Activated CD8-positive, alpha-beta memory T cell treated with anti-CD3 and anti-CD28 coated beads for 24 hours (primary cell): ENCODE measurements around the gene CLDN6.

ENCODE experiments used
- DNase-seq: peaks from one replicate; pipeline ENCODE4 v3.0.0-alpha.2; 2020

The CLDN6 gene

DNA sequence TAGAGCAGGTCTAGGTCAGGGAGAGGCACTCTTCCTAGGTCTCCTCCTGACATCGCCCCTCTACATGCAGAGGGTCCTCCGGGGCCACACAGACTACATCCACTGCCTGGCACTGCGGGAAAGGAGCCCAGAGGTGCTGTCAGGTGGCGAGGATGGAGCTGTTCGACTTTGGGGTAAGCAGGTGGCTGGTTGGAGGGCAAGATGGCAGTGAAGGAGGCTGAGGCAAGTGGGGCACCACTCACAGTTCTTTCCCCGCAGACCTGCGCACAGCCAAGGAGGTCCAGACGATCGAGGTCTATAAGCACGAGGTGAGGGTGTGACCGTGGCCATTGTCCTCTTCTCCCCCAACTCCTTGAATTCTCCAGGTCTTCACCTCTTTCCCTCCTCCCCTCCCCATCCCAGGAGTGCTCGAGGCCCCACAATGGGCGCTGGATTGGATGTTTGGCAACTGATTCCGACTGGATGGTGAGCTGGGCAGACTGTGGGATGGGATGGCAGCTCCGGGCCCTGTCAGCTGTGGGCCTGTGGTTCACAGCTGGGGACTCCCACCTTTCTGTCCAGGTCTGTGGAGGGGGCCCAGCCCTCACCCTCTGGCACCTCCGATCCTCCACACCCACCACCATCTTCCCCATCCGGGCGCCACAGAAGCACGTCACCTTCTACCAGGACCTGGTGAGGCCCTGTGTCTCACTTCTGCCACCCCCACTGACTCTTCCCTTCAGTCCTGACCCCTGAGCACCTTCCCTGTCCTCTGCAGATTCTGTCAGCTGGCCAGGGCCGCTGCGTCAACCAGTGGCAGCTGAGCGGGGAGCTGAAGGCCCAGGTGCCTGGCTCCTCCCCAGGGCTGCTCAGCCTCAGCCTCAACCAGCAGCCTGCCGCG, 8.9 kb upstream of the CLDN6 start:
- DNase-seq: no peak

DNA sequence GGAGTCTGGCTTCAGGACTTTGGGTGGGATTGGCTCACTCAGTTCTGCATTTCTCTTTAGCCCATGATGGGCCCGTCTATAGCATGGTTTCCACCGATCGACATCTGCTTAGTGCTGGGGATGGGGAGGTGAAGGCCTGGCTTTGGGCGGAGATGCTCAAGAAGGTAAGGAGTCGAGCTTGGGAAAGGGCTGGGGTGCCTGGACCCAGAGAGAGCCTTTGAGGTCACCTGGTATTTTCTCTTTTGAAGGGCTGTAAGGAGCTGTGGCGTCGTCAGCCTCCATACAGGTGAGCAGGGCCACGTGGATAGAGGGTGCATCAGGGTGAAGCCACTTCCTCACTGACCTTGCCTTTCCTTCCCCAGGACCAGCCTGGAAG, 8.0 kb upstream of the CLDN6 start:
- DNase-seq: no peak

DNA sequence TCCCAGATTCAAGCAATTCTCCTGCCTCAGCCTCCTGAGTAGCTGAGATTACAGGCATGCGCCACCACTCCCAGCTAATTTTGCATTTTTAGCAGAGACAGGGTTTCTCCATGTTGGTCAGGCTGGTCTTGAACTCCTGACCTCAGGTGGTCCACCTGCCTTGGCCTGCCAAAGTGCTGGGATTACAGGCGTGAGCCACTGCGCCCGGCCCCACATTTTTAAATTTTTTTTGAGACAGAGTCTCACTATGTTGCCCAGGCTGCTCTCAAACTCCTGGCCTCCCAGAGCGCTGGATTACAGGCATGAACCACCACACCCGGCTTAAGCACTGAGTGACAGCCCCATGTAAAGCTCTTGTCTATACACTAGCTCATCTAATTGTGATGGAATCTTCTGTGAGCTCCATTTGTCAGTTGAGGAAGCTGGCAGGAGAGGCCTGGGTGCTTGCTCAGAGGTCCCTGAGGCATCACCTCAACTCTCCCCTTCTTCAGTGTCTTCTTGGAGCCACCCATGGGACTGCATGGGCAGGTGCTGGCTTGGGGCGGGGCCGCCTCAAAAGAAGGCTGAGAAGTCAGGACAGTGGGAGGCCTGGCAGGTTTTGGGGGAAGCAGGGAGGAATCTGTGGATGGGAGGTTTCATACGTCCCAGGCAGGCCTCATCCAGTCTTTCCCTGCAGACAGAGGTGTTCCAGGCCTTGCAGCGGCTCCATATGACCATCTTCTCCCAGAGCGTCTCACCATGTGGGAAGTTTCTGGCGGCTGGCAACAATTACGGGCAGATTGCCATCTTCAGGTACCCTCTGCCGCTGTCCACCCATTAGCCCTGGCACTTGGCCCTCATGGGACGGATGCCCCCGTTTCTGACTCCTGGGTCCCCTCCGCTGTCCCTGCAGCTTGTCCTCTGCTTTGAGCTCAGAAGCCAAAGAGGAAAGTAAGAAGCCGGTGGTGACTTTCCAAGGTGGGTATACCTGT, 7.3 kb upstream of the CLDN6 start:
- no peak for DNase-seq

DNA sequence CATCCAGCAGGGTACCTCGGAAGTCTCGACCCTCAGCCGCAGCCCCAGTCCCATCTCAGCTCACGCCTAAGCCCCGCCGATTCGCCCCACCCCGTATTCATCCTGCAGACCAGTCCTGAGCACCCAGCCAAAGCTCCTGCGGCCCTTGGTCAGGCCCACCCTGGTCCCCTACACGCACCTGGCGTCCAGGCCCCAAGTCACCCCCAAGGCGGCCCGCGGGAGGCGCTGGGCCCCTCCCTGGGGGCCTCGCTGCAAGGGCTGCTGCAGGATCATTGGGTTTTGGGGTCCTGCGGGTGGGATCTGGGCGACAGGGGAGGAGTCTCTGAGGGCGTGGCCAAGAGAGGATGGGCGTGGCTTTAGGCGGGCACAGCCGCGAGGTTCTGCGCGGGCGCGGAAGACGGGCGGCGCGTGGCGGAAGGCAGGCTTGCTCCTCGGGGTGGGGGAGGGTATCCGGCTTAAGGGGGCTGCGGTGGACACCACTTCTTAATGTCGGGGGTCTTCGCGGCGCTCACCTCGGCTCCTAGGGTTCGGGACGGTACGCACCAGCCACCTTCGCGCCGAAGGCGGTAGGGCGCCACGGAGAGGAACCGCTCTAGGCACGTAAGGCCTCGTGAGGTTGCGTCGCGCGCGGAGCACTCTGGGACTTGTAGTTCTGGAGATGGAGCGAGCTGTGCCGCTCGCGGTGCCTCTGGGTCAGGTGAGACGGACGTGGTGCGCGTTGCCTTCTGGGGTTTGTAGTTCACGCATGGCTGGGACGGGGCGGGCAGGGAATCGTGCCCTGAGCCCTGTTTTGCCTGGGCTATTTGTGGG, 5.9 kb upstream of the CLDN6 start, which contains the start of the genes HCFC1R1 and THOC6:
Gene HCFC1R1, minus strand, starts transcription at position 274 of the 810 bp plus-strand sequence. Its CDS starts 1 bp downstream, at position 273.
Gene THOC6, plus strand, starts transcription at position 367 of the 810 bp plus-strand sequence. Its CDS starts 292 bp downstream, at position 659.
- DNase-seq: peak; percentile 97

DNA sequence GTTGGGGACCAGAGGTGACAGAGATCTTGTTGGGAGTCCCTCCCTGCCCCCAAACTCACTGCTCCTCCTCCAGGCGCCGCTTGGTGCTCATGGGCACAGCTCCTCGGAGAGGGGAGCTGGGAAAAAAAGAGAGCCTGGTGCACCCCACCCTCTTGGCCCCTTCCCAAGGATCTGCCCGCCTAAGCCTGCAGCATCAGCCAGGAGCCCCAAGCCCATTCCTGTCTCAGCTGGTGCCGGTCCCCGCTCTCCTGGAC, 5.4 kb upstream of the CLDN6 start:
- no peak for DNase-seq

DNA sequence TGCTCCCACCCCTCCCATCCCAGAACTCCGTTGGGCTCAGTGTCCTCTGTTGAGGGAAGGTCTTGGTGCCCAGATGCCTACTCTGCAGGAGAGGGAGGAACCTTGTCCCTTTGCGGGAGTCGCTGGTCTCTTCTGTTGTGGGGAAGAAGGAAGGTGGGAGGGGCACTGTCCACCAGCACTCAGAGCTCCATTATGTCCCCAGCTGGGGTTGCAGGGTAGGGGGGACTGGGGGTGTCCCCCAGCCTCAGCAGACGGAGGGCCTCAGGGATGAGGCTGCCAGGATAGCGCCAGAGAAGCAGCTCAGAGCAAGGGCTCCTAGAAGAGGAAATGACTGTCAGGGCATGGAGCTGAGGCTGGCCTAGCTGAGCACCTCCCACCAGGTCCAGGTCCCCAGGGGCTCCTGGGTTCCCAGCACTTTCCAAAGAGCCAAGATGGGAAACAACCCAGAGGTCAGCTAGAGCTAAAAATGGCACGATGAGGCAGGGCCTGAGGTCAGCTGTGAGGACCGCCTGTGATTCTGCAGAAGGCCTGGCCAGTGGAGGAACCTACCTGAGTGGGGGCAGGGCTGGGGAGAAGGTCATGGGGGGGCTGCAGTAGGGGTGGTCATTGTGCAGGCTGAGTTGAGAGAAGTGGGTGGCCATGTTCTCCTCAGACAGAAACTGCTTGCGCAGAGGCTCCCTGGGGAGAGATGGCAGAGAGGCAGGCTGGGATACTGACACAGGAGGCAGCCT, 4.9 kb upstream of the CLDN6 start:
- peak; percentile 75 for DNase-seq

DNA sequence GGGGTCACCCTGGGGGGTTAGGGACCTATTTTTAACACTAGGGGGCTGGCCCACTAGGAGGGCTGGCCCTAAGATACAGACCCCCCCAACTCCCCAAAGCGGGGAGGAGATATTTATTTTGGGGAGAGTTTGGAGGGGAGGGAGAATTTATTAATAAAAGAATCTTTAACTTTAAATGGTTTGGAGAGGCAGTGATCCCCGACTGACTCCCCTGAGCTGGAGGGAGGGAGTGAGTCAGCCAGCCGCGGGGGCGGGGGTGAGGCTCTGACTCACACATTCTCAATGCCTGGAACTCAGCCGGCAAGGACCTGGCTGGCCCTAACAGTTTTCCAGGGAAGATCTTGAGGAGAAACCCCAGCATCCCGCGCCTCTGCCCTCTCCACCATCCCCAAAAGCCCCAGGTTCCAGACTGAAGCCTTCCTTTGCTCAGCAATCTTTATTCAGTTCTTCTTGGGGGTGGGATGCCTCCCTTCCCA, 4.3 kb upstream of the CLDN6 start:
- DNase-seq: peak; percentile 93

DNA sequence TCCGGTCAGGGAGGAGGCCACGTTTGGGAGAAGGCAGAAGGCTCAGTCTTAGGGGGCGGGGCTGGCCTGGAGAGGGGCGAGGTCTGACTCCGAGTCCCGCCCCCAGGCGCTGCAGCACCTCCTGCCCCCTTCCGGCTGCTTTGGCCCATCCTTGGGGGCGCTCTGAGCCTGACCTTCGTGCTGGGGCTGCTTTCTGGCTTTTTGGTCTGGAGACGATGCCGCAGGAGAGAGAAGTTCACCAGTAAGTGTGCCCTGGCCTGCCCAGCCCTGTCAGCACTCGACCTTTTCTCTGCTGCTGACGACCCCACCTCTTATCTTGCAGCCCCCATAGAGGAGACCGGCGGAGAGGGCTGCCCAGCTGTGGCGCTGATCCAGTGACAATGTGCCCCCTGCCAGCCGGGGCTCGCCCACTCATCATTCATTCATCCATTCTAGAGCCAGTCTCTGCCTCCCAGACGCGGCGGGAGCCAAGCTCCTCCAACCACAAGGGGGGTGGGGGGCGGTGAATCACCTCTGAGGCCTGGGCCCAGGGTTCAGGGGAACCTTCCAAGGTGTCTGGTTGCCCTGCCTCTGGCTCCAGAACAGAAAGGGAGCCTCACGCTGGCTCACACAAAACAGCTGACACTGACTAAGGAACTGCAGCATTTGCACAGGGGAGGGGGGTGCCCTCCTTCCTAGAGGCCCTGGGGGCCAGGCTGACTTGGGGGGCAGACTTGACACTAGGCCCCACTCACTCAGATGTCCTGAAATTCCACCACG, 3.6 kb upstream of the CLDN6 start:
- peak; percentile 86 for DNase-seq

DNA sequence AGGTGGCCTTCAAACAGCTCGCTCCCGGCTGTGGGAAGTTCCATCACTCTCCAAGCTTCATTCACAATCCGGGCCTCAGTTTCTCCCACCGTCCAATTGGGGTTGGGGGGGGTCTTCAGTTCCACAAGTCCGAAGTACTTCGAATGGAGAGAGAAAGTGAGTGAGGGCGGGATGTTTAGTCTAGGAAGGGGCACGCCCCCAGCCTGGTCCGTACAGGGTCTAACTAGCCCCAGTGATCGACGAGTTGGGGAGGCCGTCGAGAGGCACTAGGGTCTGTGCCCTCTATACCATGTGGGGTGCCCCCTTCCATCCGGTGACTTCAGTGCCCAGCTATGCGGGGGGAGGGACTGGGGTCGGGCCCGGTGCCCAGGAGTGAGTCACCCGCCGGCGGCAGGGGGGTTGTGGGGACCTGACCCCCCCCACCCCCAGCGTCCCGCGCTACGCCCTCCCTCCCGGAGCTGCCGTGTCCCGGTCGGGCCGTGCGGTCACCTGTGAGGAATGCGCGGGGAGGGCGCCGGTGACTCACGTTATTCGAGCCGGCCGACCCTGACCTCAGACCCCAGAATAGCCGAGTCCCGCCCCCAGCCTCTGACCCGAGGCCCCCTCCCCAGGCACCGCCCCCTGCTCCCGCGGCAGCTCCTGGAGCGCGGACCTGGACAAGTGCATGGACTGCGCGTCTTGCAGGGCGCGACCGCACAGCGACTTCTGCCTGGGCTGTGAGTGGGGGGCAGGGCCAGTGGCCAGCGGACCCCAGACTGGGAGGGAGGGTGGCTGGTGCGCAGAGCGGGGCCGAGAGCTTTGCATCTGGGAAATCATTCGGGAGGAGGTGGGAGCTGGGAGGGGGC, 2.8 kb upstream of the CLDN6 start:
- DNase-seq: peak; percentile 79

DNA sequence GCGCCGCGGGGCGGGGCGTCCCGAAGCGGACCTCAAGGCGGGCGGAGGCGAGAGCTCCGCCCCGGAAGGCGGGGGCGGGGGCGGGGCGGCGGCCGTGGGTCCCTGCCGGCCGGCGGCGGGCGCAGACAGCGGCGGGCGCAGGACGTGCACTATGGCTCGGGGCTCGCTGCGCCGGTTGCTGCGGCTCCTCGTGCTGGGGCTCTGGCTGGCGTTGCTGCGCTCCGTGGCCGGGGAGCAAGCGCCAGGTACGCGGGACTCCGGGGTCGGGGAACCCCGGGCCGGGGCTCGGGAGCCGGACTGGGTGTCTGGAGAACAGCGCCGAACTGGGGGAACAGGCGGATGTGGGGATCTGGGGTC, 2.2 kb upstream of the CLDN6 start, which contains the start of gene TNFRSF12A:
Gene TNFRSF12A, plus strand, starts transcription at position 122 of the 357 bp plus-strand sequence. Its CDS starts 30 bp downstream, at position 152.
- DNase-seq: peak; percentile 86

DNA sequence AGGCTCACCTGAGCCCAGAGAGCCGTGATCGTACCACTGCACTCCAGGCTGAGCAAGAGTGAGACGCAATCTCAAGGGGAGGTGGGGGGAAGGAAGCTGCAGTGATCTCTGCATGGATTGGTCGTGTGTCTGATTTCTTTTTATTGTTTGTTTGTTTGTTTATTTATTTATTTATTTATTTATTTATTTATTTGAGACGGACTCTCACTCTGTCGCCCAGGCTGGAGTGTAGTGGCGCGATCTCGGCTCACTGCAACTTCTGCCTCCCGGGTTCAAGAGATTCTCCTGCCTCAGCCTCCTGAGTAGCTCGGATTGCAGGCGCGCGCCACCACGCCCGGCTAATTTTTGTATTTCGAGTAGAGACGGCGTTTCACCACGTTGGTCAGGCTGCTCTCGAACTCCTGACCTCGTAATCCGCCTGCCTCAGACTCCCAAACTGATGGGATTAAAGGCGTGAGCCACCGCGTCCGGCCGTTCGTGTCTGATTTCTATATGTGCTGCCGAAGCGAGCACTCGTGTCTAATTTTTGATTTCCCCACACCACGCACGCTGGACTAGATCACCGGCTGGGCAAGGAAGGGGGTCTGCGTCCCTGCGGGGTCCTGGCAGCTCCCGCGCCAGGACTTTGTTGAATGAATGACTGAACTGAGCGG, 1.7 kb upstream of the CLDN6 start:
- no peak for DNase-seq

DNA sequence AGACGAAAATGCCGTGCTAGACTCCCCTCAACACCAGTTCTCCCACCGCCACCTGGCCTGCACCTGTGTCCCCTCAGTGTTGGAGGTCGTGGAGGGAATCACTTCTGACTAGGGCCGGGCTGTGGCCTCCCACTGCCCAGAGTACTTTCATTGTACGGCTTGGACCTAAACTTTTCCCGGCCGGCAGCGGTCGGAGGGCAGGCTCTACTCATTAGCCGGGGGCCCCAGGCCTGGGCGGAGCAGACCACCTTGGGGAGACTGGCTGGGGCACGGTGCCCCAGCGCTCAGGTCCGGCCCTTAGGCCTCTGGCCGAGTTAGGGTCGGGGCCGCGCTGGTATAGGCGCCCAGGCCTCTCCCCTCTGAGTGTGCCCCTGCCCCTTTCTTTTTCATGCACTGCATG, 639 bp downstream of the CLDN6 start:
- no peak for DNase-seq

DNA sequence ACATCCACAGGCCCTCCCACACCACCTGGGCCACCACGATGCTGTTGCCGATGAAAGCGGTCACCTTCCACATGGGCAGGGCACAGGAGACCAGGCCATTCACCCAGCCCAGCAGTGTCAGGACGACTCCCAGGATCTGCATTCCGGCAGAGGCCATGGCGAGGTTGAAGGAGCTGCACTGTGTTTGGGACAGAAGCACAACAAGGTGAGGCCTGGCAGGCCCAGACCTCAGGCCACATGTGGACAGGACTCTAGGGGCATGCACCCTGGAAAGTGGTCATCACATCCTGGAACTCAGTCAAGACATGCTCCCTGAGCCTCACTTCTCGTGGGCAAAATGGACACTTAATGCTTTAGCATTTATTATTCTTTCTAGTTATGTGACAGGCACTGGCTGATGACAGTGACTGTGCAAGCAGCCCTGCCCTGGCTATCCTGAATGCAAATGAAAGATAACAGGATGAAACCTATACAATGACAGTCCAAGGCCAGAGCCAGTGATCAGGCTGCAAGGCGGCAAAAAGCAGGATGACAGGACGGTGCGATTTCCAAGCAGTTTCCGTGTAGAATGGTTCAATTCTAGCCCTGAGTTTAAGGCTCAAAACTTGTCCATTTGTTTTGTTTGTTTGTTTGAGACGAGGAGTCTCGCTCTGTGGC, 2.0 kb downstream of the CLDN6 start:
- DNase-seq: no peak

DNA sequence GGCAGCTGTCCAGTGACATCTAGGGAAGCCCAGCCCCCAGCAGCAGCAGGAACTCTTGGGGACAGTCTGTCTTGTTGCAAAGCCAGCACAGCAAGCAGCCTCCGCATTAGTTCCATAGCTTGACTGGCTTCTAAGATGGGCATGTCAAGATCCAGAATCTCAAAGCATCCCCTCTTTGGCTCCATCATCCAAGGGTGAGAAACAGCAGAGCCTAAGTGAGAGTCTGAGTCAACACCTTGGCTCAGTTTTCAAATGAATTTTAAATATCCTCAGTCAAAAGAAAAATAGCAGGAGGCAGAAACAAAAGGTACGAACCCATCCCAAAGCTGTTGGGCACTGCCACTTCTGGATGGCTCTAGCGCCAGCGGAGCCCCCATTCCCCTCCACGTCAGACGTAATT, 3.0 kb downstream of the CLDN6 start:
- DNase-seq: no peak

DNA sequence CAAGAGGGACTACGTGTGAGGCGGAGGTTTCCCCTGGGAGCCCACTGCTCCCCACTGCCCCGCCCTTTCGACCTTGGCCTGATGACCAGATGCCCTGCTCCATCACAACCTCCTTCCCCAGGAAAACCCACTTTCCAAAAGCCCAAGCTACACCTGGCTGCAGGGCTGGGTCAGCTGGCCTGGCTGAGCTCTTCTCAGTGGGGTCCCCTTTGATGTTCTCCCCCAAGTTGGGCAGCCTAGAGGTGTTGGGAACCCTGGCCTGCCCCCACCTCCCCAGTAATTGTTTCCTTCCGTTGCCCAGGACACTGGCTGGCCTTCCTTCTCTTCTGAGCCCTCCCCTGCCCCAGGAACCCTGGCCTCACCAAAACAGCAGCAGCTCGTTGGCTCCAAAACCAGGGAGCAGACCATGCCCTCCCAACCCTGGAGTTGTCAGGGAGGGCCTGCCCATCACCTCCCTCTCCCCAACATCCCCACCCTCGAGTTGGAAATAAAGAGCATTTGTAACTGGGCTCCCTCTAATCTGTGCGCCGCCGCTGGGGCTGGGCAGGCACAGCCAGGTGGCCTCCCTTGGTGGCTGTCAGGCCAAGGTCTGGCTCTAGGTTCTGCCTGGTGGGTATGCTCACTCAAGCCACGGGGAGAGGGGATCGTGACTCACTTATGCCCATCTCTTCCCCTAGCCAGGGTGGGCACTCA, 3.8 kb downstream of the CLDN6 start:
- DNase-seq: no peak

DNA sequence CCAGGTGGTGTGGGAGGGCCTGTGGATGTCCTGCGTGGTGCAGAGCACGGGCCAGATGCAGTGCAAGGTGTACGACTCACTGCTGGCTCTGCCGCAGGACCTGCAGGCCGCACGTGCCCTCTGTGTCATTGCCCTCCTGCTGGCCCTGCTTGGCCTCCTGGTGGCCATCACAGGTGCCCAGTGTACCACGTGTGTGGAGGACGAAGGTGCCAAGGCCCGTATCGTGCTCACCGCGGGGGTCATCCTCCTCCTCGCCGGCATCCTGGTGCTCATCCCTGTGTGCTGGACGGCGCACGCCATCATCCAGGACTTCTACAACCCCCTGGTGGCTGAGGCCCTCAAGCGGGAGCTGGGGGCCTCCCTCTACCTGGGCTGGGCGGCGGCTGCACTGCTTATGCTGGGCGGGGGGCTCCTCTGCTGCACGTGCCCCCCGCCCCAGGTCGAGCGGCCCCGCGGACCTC, 4.5 kb downstream of the CLDN6 start:
- DNase-seq: no peak

DNA sequence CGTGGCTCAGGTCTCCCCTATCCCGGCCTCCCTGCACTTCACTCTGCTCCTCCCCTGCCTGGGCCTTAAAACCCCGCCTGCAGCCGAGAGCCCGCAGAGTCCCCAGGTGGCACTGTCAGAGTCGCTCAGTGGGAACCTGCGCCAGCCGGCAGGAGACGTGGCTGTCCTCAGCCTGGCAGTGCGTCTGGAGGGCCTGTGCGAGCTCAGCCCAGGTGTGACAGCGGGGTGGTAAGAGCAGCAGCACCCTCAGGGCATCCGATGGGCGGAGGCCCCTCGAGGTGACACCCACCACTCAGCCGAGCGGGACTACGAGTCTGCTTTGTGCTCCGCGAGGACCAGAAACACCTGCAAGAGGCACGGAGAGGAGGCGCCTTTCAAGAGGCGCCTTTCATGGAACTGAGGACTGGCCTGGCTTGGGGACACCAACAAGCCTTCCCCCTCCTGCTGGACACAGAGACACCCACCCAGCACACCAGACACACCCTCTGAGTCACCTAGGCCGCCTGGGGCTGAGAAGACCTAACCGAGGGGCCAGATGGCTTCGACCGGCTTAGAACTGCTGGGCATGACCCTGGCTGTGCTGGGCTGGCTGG, 5.1 kb downstream of the CLDN6 start, which contains the start of gene CLDN9:
Gene CLDN9, plus strand, starts transcription at position 96 of the 593 bp plus-strand sequence. Its CDS starts 440 bp downstream, at position 536.
- DNase-seq: no peak

DNA sequence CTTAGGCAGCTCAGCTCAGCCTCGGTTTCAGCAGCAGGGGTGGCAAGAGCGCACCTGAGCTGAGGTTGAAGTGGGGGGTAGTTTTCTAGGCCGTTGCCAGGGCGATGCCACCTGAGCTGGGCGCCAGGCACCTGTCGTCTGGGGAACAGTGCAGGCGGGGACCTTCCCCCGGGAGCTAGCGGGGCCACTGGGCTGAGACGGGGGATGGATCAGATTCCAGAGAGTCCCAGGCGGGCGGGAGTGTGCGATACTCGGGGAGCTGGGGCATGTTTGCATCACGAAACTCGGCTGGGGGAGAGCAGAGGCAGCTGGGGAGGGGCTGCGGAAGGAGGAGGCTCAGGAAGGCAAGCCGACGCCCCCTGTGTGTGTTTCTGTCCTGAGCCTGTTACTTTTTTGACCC, 5.7 kb downstream of the CLDN6 start:
- DNase-seq: no peak
